ENCODE results near the gene MAGEB6B. TPM values are rescaled to one million over a fixed set of nuclear protein-coding genes. Genes with fewer than 3 reads are reported as not detected.

Gene MAGEB6B
- polyA plus RNA-seq, 3 donors, result not detected

DNA sequence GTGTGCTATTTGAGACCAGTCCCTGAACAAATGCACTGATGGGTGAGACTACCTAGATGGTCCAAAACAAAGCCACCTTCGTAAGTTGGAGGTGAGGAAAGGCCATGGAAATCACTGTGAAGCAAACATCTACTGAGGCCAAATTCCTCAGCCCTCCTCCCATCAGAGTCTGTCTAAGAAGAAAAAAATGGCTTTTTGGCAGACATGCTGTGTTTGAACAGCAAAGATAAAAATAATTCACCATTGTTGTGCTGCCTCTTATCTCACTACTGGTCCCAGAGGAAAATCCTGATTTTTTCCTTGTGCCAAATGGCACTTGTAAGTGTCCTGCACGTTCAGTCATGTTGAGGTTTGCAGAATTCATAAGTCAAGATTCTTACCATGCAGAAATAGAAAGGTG is 14.4 kb upstream of the MAGEB6B start:
- no CpG with 5 or more reads among the region's 2 CpGs for WGBS (ENCODE audit: insufficient coverage)

GRCh38 chrX:26192204-26192603 is 31.8 kb downstream of the MAGEB6B start, which contains the start of gene MAGEB6:
Gene MAGEB6, plus strand, starts transcription at chrX:26192440. Its CDS starts 1,407 bp downstream, at chrX:26193847.
- TF ChIP-seq, protein P1, sequence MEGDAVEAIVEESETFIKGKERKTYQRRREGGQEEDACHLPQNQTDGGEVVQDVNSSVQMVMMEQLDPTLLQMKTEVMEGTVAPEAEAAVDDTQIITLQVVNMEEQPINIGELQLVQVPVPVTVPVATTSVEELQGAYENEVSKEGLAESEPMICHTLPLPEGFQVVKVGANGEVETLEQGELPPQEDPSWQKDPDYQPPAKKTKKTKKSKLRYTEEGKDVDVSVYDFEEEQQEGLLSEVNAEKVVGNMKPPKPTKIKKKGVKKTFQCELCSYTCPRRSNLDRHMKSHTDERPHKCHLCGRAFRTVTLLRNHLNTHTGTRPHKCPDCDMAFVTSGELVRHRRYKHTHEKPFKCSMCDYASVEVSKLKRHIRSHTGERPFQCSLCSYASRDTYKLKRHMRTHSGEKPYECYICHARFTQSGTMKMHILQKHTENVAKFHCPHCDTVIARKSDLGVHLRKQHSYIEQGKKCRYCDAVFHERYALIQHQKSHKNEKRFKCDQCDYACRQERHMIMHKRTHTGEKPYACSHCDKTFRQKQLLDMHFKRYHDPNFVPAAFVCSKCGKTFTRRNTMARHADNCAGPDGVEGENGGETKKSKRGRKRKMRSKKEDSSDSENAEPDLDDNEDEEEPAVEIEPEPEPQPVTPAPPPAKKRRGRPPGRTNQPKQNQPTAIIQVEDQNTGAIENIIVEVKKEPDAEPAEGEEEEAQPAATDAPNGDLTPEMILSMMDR (IDR thresholded peaks at IDR 0.05), result no peak
- H3K79me2 ChIP-seq (ENCODE audit: insufficient read depth, low read length), result no peaks in the 10 kb centered on the region
- peak within 1 kb of the TSS in 1 of 7 donors; percentile 32 for H3K27ac Mint-ChIP-seq
- no peaks in the 10 kb centered on the region for H3K36me3 Mint-ChIP-seq
- H3K4me1 ChIP-seq (ENCODE audit: control insufficient read depth in 1 of 2, insufficient read depth in 2 of 2, low read length in 2 of 2), result no peaks in the 10 kb centered on the region
- no peak within 1 kb of the TSS for H3K4me3 ChIP-seq (replicated peaks in 1 of 3; ENCODE audit: low read depth in 2 of 3, low read length in 3 of 3)
- H3K4me1 Mint-ChIP-seq, result no peaks in the 10 kb centered on the region
- H3K27me3 ChIP-seq (ENCODE audit: control insufficient read depth in 2 of 2, insufficient read depth in 2 of 2, low read length in 2 of 2), result no peaks in the 10 kb centered on the region
- H3K9me3 ChIP-seq (replicated peaks in 1 of 2; ENCODE audit: control insufficient read depth in 1 of 2, insufficient read depth in 1 of 2, low read length in 2 of 2), result peaks cover 9 to 26% of the 10 kb centered on the region in 2 donors
- WGBS (ENCODE audit: insufficient coverage), result 78% methylated on average over 5 of the region's 17 CpGs
- H3K27ac ChIP-seq (ENCODE audit: low read depth in 1 of 2, low read length in 2 of 2), result no peak within 1 kb of the TSS
- H3K27me3 Mint-ChIP-seq (ENCODE audit: low read depth in 3 of 3), result peaks cover 0 to under 1% (median 0%) of the 10 kb centered on the region in 3 donors
- H2AFZ ChIP-seq (ENCODE audit: insufficient read depth, low read depth, low read length, poor library complexity, severe bottlenecking), result no peak within 1 kb of the TSS
- no peak within 1 kb of the TSS for H3K4me3 Mint-ChIP-seq
- intact Hi-C loops (cut with micrococcal nuclease), result no loop called here
- no peaks in the 10 kb centered on the region for H4K20me1 ChIP-seq (ENCODE audit: insufficient read depth, low read length)
- H3K36me3 ChIP-seq (replicated peaks in 1 of 2; ENCODE audit: control insufficient read depth in 1 of 2, insufficient read depth in 2 of 2, low read length in 2 of 2), result no peaks in the 10 kb centered on the region
- H3K9ac ChIP-seq (ENCODE audit: insufficient read depth, low read length, poor library complexity, severe bottlenecking), result no peak within 1 kb of the TSS
- peaks cover 0 to 23% (median 6%) of the 10 kb centered on the region in 7 donors for H3K9me3 Mint-ChIP-seq
- no peak for DNase-seq
- no peak within 1 kb of the TSS for H3K4me2 ChIP-seq (replicated peaks; ENCODE audit: extremely low read depth, low read length, poor library complexity, severe bottlenecking)

More for the DNA sequence above, 14.4 kb upstream of the MAGEB6B start:
- Mint-ChIP-seq H3K36me3 (no peaks in the 10 kb centered on the region), H3K9me3 (peaks cover 0 to 8% (median 1%) of the 10 kb centered on the region in 7 donors), H3K27ac (no peak overlapping the region), H3K27me3 (ENCODE audit: low read depth in 3 of 3) (no peaks in the 10 kb centered on the region), H3K4me3 (no peak overlapping the region), H3K4me1 (no peaks in the 10 kb centered on the region)
- Histone ChIP-seq H3K79me2 (ENCODE audit: insufficient read depth, low read length) (no peaks in the 10 kb centered on the region), H3K4me2 (replicated peaks; ENCODE audit: extremely low read depth, low read length, poor library complexity, severe bottlenecking) (no peak overlapping the region), H3K27ac (ENCODE audit: low read depth in 1 of 2, low read length in 2 of 2) (no peak overlapping the region), H2AFZ (ENCODE audit: insufficient read depth, low read depth, low read length, poor library complexity, severe bottlenecking) (no peak overlapping the region), H3K9me3 (replicated peaks in 1 of 2; ENCODE audit: control insufficient read depth in 1 of 2, insufficient read depth in 1 of 2, low read length in 2 of 2) (no peaks in the 10 kb centered on the region), H3K27me3 (ENCODE audit: control insufficient read depth in 2 of 2, insufficient read depth in 2 of 2, low read length in 2 of 2) (no peaks in the 10 kb centered on the region), H3K4me1 (ENCODE audit: control insufficient read depth in 1 of 2, insufficient read depth in 2 of 2, low read length in 2 of 2) (no peaks in the 10 kb centered on the region), H4K20me1 (ENCODE audit: insufficient read depth, low read length) (no peaks in the 10 kb centered on the region), H3K36me3 (replicated peaks in 1 of 2; ENCODE audit: control insufficient read depth in 1 of 2, insufficient read depth in 2 of 2, low read length in 2 of 2) (no peaks in the 10 kb centered on the region), H3K9ac (ENCODE audit: insufficient read depth, low read length, poor library complexity, severe bottlenecking) (no peak overlapping the region), H3K4me3 (replicated peaks in 1 of 3; ENCODE audit: low read depth in 2 of 3, low read length in 3 of 3) (no peak overlapping the region)
- intact Hi-C loops (cut with micrococcal nuclease), result no loop called here
- TF ChIP-seq, protein P1 (IDR thresholded peaks at IDR 0.05), result no peak
- DNase-seq, result no peak

Measured in CD14-positive monocyte (primary cell).